Measurements from ENCODE around the gene RNASE1. TPM values are rescaled to one million over a fixed set of nuclear protein-coding genes. Genes with fewer than 3 reads are reported as not detected.
A peak's percentile ranks its signal among the peaks of the same experiment; 100 is the strongest.
"Not testable (repeated sequence)": the region's sequence is repeated elsewhere in the genome, so short reads cannot be mapped to it uniquely, and the experiment has no call there.

RNASE1 gene
- total and polyA plus RNA-seq, 5 experiments from 2014 or later = 5.6 to 10.3 TPM; not detected in 3

DNA sequence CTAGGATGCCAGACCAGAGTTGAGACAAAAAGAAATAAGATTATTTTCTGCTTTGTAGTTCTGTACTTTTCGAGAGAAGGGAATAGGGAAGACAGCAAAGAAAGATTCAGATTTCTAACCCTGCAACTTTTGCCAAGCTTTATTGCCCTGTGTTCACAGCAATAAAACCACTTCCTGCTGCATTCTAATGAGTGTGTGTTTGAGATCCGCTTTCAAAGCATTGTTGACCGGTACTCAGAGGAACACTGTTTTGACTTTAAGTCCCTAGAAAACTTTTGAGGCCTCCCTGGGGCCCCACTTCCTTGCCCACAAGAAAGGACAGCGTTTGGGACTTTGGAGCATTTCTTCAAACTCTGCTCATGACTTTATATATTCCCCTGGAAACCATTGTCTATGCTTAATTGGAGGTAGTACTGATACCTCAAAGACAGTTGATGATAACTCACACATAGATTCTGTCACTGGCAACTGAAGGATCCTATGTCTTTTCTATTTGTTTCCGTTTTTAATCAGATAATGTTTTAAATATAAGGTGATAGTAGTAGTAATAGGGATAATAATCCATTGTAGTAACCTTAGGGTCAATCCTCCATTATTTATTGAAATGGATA is 20.3 kb downstream of the RNASE1 start:
- peaks cover 13 to 58% (median 30%) of the 10 kb centered on the region in 4 donors for H3K4me1 Mint-ChIP-seq
- POLR2A ChIA-PET = interaction anchor here (0.6 kb wide), 1 partner anchor 162 kb away, joined by 3 read pairs; no protein-coding TSS in a partner anchor

DNA sequence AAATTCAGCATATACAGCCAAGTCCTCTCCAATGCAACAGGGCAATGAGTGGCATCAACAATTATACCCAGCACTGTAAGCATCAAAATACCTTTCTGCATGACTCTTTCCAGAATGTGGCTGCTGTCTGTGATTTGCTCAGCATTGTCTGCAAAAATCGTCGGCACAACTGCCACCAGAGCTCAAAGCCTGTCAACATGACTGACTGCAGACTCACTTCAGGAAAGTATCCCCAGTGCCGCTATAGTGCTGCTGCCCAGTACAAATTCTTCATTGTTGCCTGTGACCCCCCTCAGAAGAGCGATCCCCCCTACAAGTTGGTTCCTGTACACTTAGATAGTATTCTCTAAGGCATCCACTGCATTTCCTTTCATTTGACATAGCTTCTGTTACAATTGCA is 20.8 kb downstream of the RNASE1 start:
- DNase-seq (peak in 1 of 10 donors; percentile 2), ATAC-seq (peak in 1 of 2 donors; percentile 33)
- peak overlapping the region; percentile 17 to 95 (median 80) for H3K27ac Mint-ChIP-seq
- no peaks in the 10 kb centered on the region for H3K27me3 Mint-ChIP-seq
- no peaks in the 10 kb centered on the region for H3K9me3 Mint-ChIP-seq
- POLR2A ChIA-PET = no interaction called here
- peak overlapping the region; percentile 44 to 84 (median 67) for H3K4me3 Mint-ChIP-seq
- peaks cover 13 to 58% (median 30%) of the 10 kb centered on the region in 4 donors for H3K4me1 Mint-ChIP-seq
- H3K36me3 Mint-ChIP-seq = no peaks in the 10 kb centered on the region

More for the DNA sequence above, 20.3 kb downstream of the RNASE1 start:
- ATAC-seq (peak; percentile 42 to 78), DNase-seq (peak in 4 of 10 donors; percentile 9 to 23 (median 22))
- H3K27me3 Mint-ChIP-seq = no peaks in the 10 kb centered on the region
- peak overlapping the region; percentile 44 to 84 (median 67) for H3K4me3 Mint-ChIP-seq
- no peaks in the 10 kb centered on the region for H3K9me3 Mint-ChIP-seq
- H3K27ac Mint-ChIP-seq = peak overlapping the region; percentile 17 to 95 (median 80)
- no peaks in the 10 kb centered on the region for H3K36me3 Mint-ChIP-seq

DNA sequence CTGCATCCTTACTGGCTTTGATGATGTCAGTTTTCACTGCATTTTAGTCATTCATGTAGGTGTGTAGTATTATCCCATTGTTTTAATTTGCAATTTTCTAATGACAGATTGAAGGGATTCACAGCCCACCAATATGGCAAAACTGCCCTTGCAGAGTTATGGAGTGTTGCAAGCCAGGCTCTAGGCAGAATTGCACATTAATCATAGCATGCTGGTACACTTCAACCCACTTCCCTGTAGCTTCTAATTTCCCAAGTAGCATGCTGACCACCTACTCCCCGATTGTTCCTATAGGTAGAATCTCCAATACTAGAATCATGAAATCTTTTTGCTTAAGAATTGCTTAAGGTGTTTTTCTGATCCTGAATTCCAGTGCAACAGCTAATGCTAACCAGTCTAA is 26.7 kb downstream of the RNASE1 start:
- POLR2A ChIA-PET = no interaction called here
- no peaks in the 10 kb centered on the region for H3K9me3 Mint-ChIP-seq
- ATAC-seq = no peak

DNA sequence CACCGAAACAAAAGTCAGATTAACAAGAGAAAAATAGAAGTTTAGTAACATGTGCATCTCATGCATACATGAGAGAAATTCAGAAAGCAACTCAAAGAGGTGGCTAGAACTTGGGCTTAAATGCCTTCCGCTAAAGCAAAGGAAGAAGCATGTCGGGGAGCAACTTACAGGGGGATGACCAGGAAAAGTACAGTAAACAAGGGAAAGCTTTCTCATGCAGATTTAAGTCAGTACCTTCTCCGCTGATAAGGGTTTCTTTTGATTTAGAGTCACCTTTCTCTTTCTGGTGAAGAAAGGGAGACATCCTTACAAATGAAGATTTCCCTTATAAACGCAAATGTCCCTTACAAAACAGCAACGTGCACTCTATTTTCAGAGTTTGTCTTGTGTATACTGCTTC is 27.6 kb downstream of the RNASE1 start:
- H3K4me1 Mint-ChIP-seq = peaks cover 0 to 4% (median 2%) of the 10 kb centered on the region in 4 donors
- DNase-seq (no peak), ATAC-seq (no peak)
- no peaks in the 10 kb centered on the region for H3K9me3 Mint-ChIP-seq
- no peak overlapping the region for H3K27ac Mint-ChIP-seq
- POLR2A ChIA-PET = no interaction called here
- H3K4me3 Mint-ChIP-seq = no peak overlapping the region
- H3K27me3 Mint-ChIP-seq = peaks cover 0 to 4% (median 0%) of the 10 kb centered on the region in 5 donors
- H3K36me3 Mint-ChIP-seq = no peaks in the 10 kb centered on the region

More for the DNA sequence above, 26.7 kb downstream of the RNASE1 start:
- peaks cover 0 to under 1% (median 0%) of the 10 kb centered on the region in 5 donors for H3K27me3 Mint-ChIP-seq
- no peak for DNase-seq
- no peak overlapping the region for H3K27ac Mint-ChIP-seq
- H3K4me1 Mint-ChIP-seq = peaks cover under 1 to 13% (median 3%) of the 10 kb centered on the region in 4 donors
- H3K4me3 Mint-ChIP-seq = no peak overlapping the region
- H3K36me3 Mint-ChIP-seq = no peaks in the 10 kb centered on the region

DNA sequence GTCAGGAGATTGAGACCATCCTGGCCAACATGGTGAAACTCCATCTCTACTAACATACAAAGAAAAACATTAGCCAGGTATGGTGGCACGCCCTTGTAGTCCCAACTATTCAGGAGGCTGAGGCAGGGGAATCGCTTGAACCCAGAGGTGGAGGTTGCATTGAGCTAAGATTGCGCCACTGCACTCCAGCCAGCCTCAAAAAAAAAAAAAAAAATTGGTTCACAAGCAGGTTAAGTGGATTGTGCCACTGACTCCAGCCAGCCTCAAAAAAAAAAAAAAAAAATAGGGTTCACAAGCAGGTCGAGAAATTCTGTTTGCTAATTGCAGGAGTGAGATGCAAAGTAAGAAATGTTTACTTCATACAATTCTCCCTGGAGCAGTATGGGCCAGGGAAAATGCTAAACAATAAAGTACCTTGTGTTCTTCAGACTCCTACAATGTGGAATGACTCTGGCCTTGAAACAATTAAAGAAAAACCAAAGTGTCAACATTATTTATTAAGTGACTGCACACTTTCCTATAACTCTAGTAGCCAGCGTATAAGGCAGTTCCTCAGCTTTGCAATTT is 28.3 kb downstream of the RNASE1 start:
- no peak overlapping the region for H3K27ac Mint-ChIP-seq
- H3K27me3 Mint-ChIP-seq = peaks cover 0 to 4% (median 1%) of the 10 kb centered on the region in 5 donors
- POLR2A ChIA-PET = no interaction called here
- H3K36me3 Mint-ChIP-seq = no peaks in the 10 kb centered on the region
- DNase-seq = no peak
- H3K4me3 Mint-ChIP-seq = no peak overlapping the region
- H3K9me3 Mint-ChIP-seq = no peaks in the 10 kb centered on the region
- no peaks in the 10 kb centered on the region for H3K4me1 Mint-ChIP-seq
- no peak for ATAC-seq

DNA sequence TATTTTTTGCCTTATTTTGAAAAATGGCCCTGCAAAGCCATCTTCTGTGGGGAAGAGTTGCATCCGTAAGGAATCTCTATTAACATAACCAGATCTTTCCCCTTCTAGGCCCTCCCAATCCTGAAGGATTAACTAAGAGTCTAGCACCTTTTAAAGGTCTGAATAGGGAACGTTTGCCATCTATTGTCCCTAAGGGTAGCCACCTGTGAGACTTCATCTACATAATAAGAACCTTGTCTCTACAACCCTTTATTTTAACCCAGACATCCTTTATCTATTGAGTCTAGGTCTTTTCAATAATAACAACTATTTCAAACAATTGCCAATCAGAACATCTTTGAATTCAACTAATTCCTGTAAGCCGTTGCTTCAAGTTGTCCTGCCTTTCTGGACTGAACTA is 30.0 kb downstream of the RNASE1 start:
- DNase-seq (no peak), ATAC-seq (no peak)
- POLR2A ChIA-PET = no interaction called here
- no peaks in the 10 kb centered on the region for H3K36me3 Mint-ChIP-seq
- H3K4me3 Mint-ChIP-seq = no peak overlapping the region
- H3K27ac Mint-ChIP-seq = no peak overlapping the region
- H3K27me3 Mint-ChIP-seq = peaks cover 0 to 9% (median 4%) of the 10 kb centered on the region in 5 donors
- no peaks in the 10 kb centered on the region for H3K9me3 Mint-ChIP-seq
- H3K4me1 Mint-ChIP-seq = no peaks in the 10 kb centered on the region

DNA sequence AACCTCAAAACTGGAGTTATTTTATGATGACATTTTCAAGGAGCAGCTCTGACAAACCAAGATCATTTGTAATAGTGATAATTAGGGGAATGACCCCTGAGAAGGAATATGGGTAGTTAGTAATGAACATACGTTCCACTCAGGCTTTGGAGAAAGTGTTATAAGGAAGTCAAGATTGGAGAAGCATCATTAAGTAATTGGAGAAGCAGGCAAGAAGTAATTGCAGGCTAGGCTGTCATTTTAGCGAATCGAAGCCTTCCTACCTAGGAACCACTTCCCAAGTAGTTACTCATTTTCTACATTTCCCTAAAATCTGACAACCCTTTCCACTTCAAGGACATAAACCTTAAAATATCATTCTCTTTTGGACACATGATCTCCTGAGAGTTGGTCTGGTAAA is 33.2 kb downstream of the RNASE1 start:
- Mint-ChIP-seq H3K27me3 (peaks cover 0 to 9% (median 4%) of the 10 kb centered on the region in 5 donors), H3K4me1 (no peaks in the 10 kb centered on the region), H3K9me3 (no peaks in the 10 kb centered on the region), H3K4me3 (no peak overlapping the region), H3K36me3 (no peaks in the 10 kb centered on the region), H3K27ac (no peak overlapping the region)
- ATAC-seq (no peak), DNase-seq (no peak)
- POLR2A ChIA-PET = no interaction called here

DNA sequence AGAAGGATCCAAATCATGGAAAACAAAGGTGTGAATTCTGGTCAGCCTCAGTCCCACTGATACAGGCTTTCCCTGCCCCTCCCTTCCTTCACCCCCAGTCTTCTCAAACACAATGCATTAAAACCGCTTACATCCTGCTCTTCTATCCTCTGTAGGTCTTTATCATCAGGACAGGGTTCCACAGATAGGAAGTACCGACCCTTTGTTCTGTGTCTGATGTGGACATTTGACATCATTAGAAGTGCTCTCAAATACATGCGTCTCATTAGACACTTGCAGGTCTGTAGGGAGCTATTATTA is 34.1 kb downstream of the RNASE1 start:
- DNase-seq (no peak), ATAC-seq (no peak)
- Mint-ChIP-seq H3K4me3 (no peak overlapping the region), H3K27ac (no peak overlapping the region), H3K9me3 (no peaks in the 10 kb centered on the region), H3K4me1 (no peaks in the 10 kb centered on the region), H3K36me3 (no peaks in the 10 kb centered on the region), H3K27me3 (peaks cover 0 to 9% (median 4%) of the 10 kb centered on the region in 5 donors)
- POLR2A ChIA-PET = no interaction called here

DNA sequence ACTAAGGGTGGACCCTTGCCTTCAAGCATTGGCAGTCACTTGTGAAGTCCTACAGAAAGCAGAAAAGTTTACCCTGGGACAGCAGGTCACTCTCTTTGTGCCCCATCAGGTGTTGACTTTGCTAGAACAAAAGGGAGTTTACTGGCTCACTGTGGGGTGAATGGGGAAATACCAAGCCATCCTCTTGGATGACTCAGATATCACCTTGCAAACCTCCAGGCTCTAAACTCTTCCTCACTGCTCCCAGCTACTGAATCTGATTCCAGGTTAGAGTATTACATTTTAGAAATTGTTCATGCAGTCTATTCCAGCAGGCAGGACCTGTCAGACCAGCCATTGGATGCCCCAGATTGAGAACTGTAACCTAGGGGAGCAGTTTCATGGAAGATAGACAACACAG is 41.7 kb downstream of the RNASE1 start:
- Mint-ChIP-seq H3K27ac (no peak overlapping the region), H3K4me3 (no peak overlapping the region), H3K4me1 (no peaks in the 10 kb centered on the region), H3K9me3 (no peaks in the 10 kb centered on the region), H3K36me3 (no peaks in the 10 kb centered on the region), H3K27me3 (peaks cover 0 to 3% (median 0%) of the 10 kb centered on the region in 5 donors)
- POLR2A ChIA-PET = no interaction called here
- no peak for DNase-seq
- ATAC-seq = no peak

DNA sequence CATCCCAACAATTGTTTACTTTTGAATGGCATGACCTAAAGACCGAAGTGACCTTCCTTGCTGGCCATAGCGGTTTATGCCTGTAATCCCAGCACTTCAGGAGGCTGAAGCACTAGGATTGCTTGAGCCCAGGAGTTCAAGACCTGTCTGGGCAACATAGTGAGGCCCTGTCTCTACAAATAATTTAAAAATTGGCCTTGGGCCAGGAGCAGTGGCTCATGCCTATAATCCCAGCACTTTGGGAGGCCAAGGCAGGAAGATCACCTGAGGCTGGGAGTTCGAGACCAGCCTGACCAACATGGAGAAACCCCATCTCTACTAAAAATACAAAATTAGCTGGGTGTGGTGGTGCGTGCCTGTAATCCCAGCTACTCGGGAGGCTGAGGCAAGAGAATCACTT is 43.2 kb downstream of the RNASE1 start:
- H3K4me1 Mint-ChIP-seq, H3K27ac Mint-ChIP-seq, H3K4me3 Mint-ChIP-seq, H3K27me3 Mint-ChIP-seq, H3K36me3 Mint-ChIP-seq, H3K9me3 Mint-ChIP-seq, DNase-seq, ATAC-seq, POLR2A ChIA-PET: not testable (repeated sequence)

DNA sequence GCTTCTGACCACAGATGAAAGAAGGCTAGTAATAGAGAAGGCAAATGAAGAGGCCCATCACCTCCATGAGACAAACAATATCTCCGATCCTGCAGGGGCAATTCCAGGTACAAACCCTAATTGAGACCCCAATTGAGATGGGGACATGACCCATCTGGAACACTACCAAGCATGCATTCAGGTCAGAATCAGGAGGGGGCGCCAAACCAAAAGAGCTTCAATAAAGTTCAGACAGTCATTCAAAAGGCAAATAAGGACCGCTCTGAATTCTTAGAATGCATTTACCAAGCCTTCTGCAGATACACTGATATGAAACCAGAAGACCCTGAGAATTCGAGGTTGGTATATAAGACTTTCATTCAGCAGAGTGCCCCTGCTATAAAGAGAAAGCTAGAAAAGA is 44.7 kb downstream of the RNASE1 start:
- POLR2A ChIA-PET = no interaction called here
- DNase-seq (peak in 5 of 10 donors; percentile 11 to 21 (median 15)), ATAC-seq (no peak)
- Mint-ChIP-seq H3K4me1 (no peaks in the 10 kb centered on the region), H3K27ac (no peak overlapping the region), H3K27me3 (peaks cover 0 to 6% (median 3%) of the 10 kb centered on the region in 5 donors), H3K9me3 (peaks cover 0 to 5% (median under 1%) of the 10 kb centered on the region in 9 donors), H3K4me3 (no peak overlapping the region), H3K36me3 (peaks cover 0 to 6% (median 1%) of the 10 kb centered on the region in 3 donors)

DNA sequence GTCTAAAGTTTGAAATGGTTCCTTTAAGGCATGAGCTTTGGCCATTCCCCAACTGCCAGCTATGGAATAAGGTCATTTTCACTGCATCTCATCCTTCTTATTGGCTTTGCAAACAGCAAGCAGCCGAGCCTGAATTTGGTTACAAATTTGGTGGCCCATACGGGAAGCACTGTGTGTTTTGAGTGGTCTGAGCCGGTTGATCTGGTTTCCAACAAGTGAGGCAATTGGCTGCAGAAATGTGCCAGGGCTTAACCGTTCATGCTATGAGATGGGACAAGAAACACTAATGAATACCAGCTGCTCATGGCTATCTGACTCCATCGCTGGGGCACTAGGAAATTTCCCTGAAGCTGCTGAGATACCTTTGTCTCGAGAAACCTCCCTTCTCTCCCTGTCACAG is 47.6 kb downstream of the RNASE1 start:
- no peak for DNase-seq
- POLR2A ChIA-PET = no interaction called here
- no peak overlapping the region for H3K27ac Mint-ChIP-seq
- H3K4me1 Mint-ChIP-seq = no peaks in the 10 kb centered on the region
- H3K4me3 Mint-ChIP-seq = no peak overlapping the region
- peaks cover 0 to 25% (median 17%) of the 10 kb centered on the region in 9 donors for H3K9me3 Mint-ChIP-seq
- ATAC-seq = no peak
- H3K27me3 Mint-ChIP-seq = peaks cover 0 to 13% (median 6%) of the 10 kb centered on the region in 5 donors
- peaks cover 0 to 21% (median 6%) of the 10 kb centered on the region in 3 donors for H3K36me3 Mint-ChIP-seq

DNA sequence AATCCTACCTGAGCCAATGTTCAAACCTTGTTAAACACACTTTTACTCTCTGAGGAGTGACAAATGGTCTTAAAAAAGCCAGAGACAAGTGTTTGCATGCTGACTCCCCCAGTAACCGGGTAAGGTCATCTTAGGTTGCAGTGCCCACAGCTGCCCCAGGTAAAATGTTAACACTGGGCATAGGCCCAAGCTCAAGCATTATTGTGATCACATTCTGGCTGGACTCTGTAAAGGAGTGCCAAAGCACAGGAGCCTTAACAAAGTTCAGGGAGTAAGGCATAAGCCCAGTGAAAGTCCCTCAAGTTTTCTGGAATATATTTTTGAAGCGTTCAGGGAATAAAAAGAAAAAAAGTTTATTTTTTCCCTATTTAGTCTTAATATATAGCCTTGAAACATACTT is 48.3 kb downstream of the RNASE1 start:
- DNase-seq (no peak), ATAC-seq (no peak)
- no peak overlapping the region for H3K4me3 Mint-ChIP-seq
- peaks cover 0 to 14% (median 6%) of the 10 kb centered on the region in 5 donors for H3K27me3 Mint-ChIP-seq
- no peak overlapping the region for H3K27ac Mint-ChIP-seq
- POLR2A ChIA-PET = no interaction called here
- no peaks in the 10 kb centered on the region for H3K4me1 Mint-ChIP-seq
- H3K9me3 Mint-ChIP-seq = peaks cover 0 to 25% (median 17%) of the 10 kb centered on the region in 9 donors
- H3K36me3 Mint-ChIP-seq = peaks cover 0 to 21% (median 6%) of the 10 kb centered on the region in 3 donors
